Prostate gland (tissue), 2 donors: ENCODE results near the gene CDC42BPB. TPM values are rescaled to one million over a fixed set of nuclear protein-coding genes. Genes with fewer than 3 reads are reported as not detected.
A peak's percentile ranks its signal among the peaks of the same experiment; 100 is the strongest.

Experiments
- DNase-seq: peaks from one replicate; pipeline ENCODE4 v3.0.0-alpha.2; 2019; ENCODE audit warnings: low spot score
- H3K27ac ChIP-seq, 2 donors: fragments of 200-600 bp; sonication (generic); 2 replicates each; pipeline ENCODE4 v1.5.1; 2017 to 2019
- H3K27me3 ChIP-seq: fragments of 200-600 bp; sonication (generic); replicated peaks from 2 replicates; pipeline ENCODE4 v1.5.1; 2019; ENCODE audit not compliant: insufficient read depth
- H3K36me3 ChIP-seq, 2 donors: fragments of 200-600 bp; sonication (generic); 1 replicate in 1 of 2; 2 replicates in 1 of 2; pipeline versions ENCODE4 v1.5.1 to v1.8.1; 2017 to 2019
- H3K4me1 ChIP-seq: fragments of 200-600 bp; sonication (generic); replicated peaks from 2 replicates; pipeline ENCODE4 v1.5.1; 2019
- H3K4me3 ChIP-seq, 2 donors: fragments of 200-600 bp; sonication (generic); 2 replicates each; pipeline ENCODE4 v1.5.1; 2017 to 2019
- H3K9me3 ChIP-seq: fragments of 200-600 bp; sonication (generic); 2 replicates; pipeline ENCODE4 v1.5.1; 2017
- CTCF ChIP-seq, 4 experiments: fragments of 200-600 bp in 2 of 4; fragments of 450-650 bp in 2 of 4; sonication (generic) in 2 of 4; IDR thresholded peaks; 1 replicate in 3 of 4; 2 replicates in 1 of 4; pipeline ENCODE4 v1.5.1; 2016 to 2019; ENCODE audit warnings: antibody characterized with exemption in 4 of 4, mild to moderate bottlenecking in 2 of 4, moderate library complexity in 2 of 4
- POLR2A ChIP-seq: fragments of 450-650 bp; IDR thresholded peaks from one replicate; pipeline ENCODE4 v1.6.1; 2016; ENCODE audit warnings: antibody characterized with exemption, mild to moderate bottlenecking
- POLR2AphosphoS5 ChIP-seq: sonication (generic); formaldehyde crosslinking; IDR thresholded peaks from one replicate; pipeline ENCODE4 v1.6.1; 2017; ENCODE audit warnings: antibody characterized with exemption
- WGBS: methylation state at CpG from one replicate; pipeline ENCODE4 v1.1.5; 2018; 5-methylcytosine and 5-hydroxymethylcytosine counted together
- intact Hi-C: fragments of 100-400 bp; cut with DNase I; formaldehyde crosslinking; loops from one replicate; pipeline ENCODE4 v1.14.2; 2022
- total RNA-seq, 2 donors: library from RNA; depleted of rRNA; stranded (reverse); fragments of >200 nt; gene quantifications; one replicate each; pipeline ENCODE4 v1.1.0, GENCODE V29; 2016

CDC42BPB gene
- total RNA-seq, 2 donors from 2014 or later: 78.9 to 172 TPM

DNA sequence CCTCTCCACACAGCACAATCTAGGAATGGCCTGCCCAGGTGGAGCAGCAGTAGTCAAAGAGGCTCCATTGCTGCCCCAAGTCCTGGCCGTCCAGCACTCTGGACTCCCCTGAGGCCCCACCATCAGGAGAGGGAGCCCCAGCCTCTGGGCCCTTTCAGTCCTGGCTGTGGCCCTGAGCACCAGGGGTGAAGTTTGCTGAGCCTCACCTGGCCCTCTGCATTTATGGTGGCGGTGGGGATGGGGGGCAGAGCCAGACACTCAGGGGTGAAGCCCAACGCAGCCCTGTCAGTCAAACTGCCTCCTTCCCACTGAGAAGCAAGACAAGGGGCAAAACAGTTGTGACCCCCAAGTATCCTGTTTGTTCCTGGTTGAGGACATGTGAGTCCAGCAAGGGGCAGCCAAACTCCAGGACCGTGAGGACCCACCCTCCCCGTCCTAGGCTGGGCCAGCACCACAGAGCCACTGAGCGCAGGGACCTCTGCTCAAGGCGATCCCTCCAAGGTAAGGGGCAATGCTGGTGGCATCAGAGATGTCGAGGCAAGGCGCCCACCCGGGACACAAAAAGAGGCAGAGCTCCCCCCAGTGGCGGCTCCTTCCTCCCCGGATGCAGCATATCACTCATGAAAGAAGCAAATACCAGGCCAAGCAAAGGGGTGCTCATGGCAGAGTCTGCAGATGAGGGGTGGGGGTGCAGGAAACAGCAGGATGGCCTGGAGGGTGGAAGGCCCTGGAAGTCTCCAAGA lies 139.7 kb downstream of the CDC42BPB start:
- no peaks in the 10 kb centered on the region for H3K4me1 ChIP-seq
- intact Hi-C loops: loop anchor here (10.0 kb wide), 1 partner anchor 223 kb away; no protein-coding TSS in a partner anchor
- TF ChIP-seq CTCF (IDR thresholded peaks at IDR 0.05): peak; percentile 23 to 59 (median 54)
- no peak for TF ChIP-seq POLR2A
- no peak for TF ChIP-seq POLR2AphosphoS5
- H3K27ac ChIP-seq: no peak overlapping the region
- H3K4me3 ChIP-seq: no peak overlapping the region
- no peaks in the 10 kb centered on the region for H3K9me3 ChIP-seq
- 41% methylated on average over 12 of the region's 12 CpGs for WGBS
- H3K27me3 ChIP-seq: no peaks in the 10 kb centered on the region
- H3K36me3 ChIP-seq: no peaks in the 10 kb centered on the region
- DNase-seq: peak; percentile 31

GRCh38 chr14:102917056-102917385 lies 140.3 kb downstream of the CDC42BPB start:
- Histone ChIP-seq H3K4me1 (no peaks in the 10 kb centered on the region), H3K27me3 (no peaks in the 10 kb centered on the region), H3K27ac (no peak overlapping the region), H3K9me3 (no peaks in the 10 kb centered on the region), H3K36me3 (no peaks in the 10 kb centered on the region), H3K4me3 (no peak overlapping the region)
- intact Hi-C loops: loop anchor here (10.0 kb wide), 1 partner anchor 222 kb away; no protein-coding TSS in a partner anchor
- TF ChIP-seq POLR2A (no peak), POLR2AphosphoS5 (no peak), CTCF (IDR thresholded peaks at IDR 0.05) (no peak)
- DNase-seq: no peak
- 92% methylated on average over 6 of the region's 6 CpGs for WGBS

- DNase-seq: no peak
- H3K27me3 ChIP-seq: no peaks in the 10 kb centered on the region
- WGBS: 67% methylated on average over 17 of the region's 18 CpGs
- no peak for TF ChIP-seq POLR2A
- TF ChIP-seq CTCF (IDR thresholded peaks at IDR 0.05): no peak
- TF ChIP-seq POLR2AphosphoS5: no peak
- no peaks in the 10 kb centered on the region for H3K9me3 ChIP-seq
- no peak overlapping the region for H3K27ac ChIP-seq
- no peaks in the 10 kb centered on the region for H3K4me1 ChIP-seq
- H3K4me3 ChIP-seq: no peak overlapping the region
- no peaks in the 10 kb centered on the region for H3K36me3 ChIP-seq
- intact Hi-C loops: loop anchor here (10.0 kb wide), 1 partner anchor 222 kb away; no protein-coding TSS in a partner anchor
Measured at GRCh38 chr14:102916347-102917055, 140.8 kb downstream of the CDC42BPB start.

DNA sequence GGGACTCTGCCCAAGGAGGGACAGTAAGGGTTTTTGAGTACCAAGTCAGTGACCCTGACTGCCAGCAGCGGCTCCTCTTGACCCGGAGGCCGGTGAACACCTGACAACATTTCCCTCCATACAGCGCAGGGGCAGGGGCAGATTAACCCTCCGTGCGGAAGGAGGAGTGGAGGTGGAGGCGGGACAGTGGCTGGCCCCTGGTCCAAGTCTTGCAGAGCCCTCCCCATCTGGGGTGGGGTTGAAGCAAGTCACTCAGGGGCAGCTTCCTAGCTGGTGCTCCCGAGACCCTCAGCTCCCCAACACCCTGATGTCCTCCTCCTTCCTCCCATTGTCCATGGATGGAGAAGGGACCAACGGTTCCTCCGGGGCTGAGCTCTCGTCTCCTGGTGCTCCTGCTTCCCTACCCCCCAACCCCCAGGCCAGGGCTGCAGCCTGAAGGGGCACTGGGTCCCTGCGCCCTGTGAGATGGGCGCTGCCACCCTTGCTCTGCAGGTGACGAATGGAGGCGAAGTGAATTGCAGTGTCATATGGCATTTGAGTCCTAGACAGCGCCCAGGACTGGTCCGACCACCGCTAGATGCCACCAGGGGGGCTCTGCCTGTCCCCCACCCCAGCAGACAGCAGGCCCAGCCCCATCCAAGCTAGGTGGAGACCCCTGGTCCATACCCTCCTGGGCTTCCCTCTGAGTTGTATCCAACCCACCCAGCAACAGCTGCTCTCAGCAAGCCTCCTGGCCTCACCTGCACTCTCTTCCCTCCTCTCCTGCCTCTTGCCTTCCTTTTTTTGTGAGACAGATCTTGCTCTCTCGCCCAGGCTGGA lies 141.8 kb downstream of the CDC42BPB start:
- Histone ChIP-seq H3K36me3 (no peaks in the 10 kb centered on the region), H3K4me1 (no peaks in the 10 kb centered on the region), H3K27ac (no peak overlapping the region), H3K27me3 (no peaks in the 10 kb centered on the region), H3K4me3 (no peak overlapping the region), H3K9me3 (no peaks in the 10 kb centered on the region)
- intact Hi-C loops: loop anchor here (10.0 kb wide), 1 partner anchor 221 kb away; no protein-coding TSS in a partner anchor
- DNase-seq: no peak
- no peak for TF ChIP-seq POLR2A
- TF ChIP-seq CTCF (IDR thresholded peaks at IDR 0.05): no peak
- no peak for TF ChIP-seq POLR2AphosphoS5
- WGBS: 82% methylated on average over 15 of the region's 19 CpGs
